Measurements from ENCODE around the gene BLMH.

- TF ChIP-seq CTCF (IDR thresholded peaks at IDR 0.05) (no peak), EZH2 (IDR thresholded peaks at IDR 0.05) (no peak), EZH2phosphoT487 (IDR thresholded peaks at IDR 0.05) (no peak)
Measured at GRCh38 chr17:30244853-30245385, 46.8 kb downstream of the BLMH start.
